HG03175 (cell line): Measurements from ENCODE around the gene ZNF865.

ENCODE experiments used
- ATAC-seq: cut with Tn5 transposase; IDR thresholded peaks from one replicate; pipeline ENCODE4 v1.9.1; 2021; ENCODE audit warnings: mild to moderate bottlenecking, moderate library complexity; ENCODE audit not compliant: unreplicated experiment

ZNF865 gene

GRCh38 chr19:55586976-55587668, 18.3 kb upstream of the ZNF865 start:
- ATAC-seq = peak; percentile 94

- no peak for ATAC-seq
Observed at GRCh38 chr19:55588738-55589137, 16.7 kb upstream of the ZNF865 start.

- ATAC-seq = no peak
Observed at GRCh38 chr19:55590109-55590508, 15.3 kb upstream of the ZNF865 start.

GRCh38 chr19:55590617-55591016, 14.8 kb upstream of the ZNF865 start:
- ATAC-seq = no peak

GRCh38 chr19:55591555-55591954, 13.9 kb upstream of the ZNF865 start:
- no peak for ATAC-seq

GRCh38 chr19:55592391-55593090, 12.9 kb upstream of the ZNF865 start:
- ATAC-seq = no peak

- no peak for ATAC-seq
Observed at GRCh38 chr19:55593096-55593772, 12.2 kb upstream of the ZNF865 start.

GRCh38 chr19:55594996-55595545, 10.4 kb upstream of the ZNF865 start:
- ATAC-seq = no peak

GRCh38 chr19:55596304-55596703, 9.1 kb upstream of the ZNF865 start:
- ATAC-seq = no peak

- ATAC-seq = no peak
Observed at GRCh38 chr19:55597501-55597921, 7.9 kb upstream of the ZNF865 start.

- ATAC-seq = no peak
Observed at GRCh38 chr19:55598034-55598433, 7.4 kb upstream of the ZNF865 start.

GRCh38 chr19:55598719-55599467, 6.6 kb upstream of the ZNF865 start:
- peak; percentile 64 for ATAC-seq

- ATAC-seq = peak; percentile 60
Observed at GRCh38 chr19:55599468-55599841, 6.0 kb upstream of the ZNF865 start, which contains the start of gene FIZ1. TSS of gene FIZ1 (minus strand) at chr19:55599517. CDS start at chr19:55597865, 1,652 bp downstream.

- peak; percentile 37 for ATAC-seq
Observed at GRCh38 chr19:55599842-55600661, 5.4 kb upstream of the ZNF865 start, which contains the start of gene ZNF524. TSS of gene ZNF524 (plus strand) at chr19:55600288. CDS start at chr19:55602113, 1,825 bp downstream.

GRCh38 chr19:55600662-55601028, 4.8 kb upstream of the ZNF865 start:
- ATAC-seq = no peak

- ATAC-seq = no peak
Observed at GRCh38 chr19:55601084-55601483, 4.4 kb upstream of the ZNF865 start.

- ATAC-seq = no peak
Observed at GRCh38 chr19:55602104-55603001, 3.1 kb upstream of the ZNF865 start.

- no peak for ATAC-seq
Observed at GRCh38 chr19:55603115-55603514, 2.3 kb upstream of the ZNF865 start.
